IPS DF 6.9 (cell line): ENCODE data around the gene XPC.

Source experiments
- DNase-seq: peaks from one replicate; pipeline ENCODE4 v3.0.0-alpha.2; 2013; ENCODE audit warnings: low read depth, low spot score
- H3K27ac ChIP-seq: one replicate; pipeline ENCODE4 v1.5.1; 2013; ENCODE audit warnings: low read length, control low read depth
- H3K27me3 ChIP-seq: 2 replicates; pipeline ENCODE4 v1.6.1; 2013; ENCODE audit warnings: mild to moderate bottlenecking, low read length; ENCODE audit not compliant: control insufficient read depth, insufficient read depth
- H3K36me3 ChIP-seq: 2 replicates; pipeline ENCODE4 v1.6.1; 2013; ENCODE audit warnings: low read length; ENCODE audit not compliant: control insufficient read depth, insufficient read depth
- H3K4me1 ChIP-seq: 2 replicates; pipeline ENCODE4 v1.6.1; 2013; ENCODE audit warnings: low read length; ENCODE audit not compliant: control insufficient read depth, insufficient read depth
- H3K4me3 ChIP-seq: 2 replicates; pipeline ENCODE4 v1.5.1; 2013; ENCODE audit warnings: mild to moderate bottlenecking, low read length
- H3K9me3 ChIP-seq: 2 replicates; pipeline ENCODE4 v1.6.1; 2013; ENCODE audit warnings: low read length, inconsistent platforms; ENCODE audit not compliant: control insufficient read depth, insufficient read depth
- WGBS: extraction: QIAGEN DNeasy Blood & Tissue Kit; methylation state at CpG from one replicate; pipeline ENCODE4 v1.1.7; 2013; ENCODE audit warnings: mixed read lengths, missing lambda C conversion rate; ENCODE audit not compliant: insufficient read length, insufficient coverage; 5-methylcytosine and 5-hydroxymethylcytosine counted together

The XPC gene

DNA sequence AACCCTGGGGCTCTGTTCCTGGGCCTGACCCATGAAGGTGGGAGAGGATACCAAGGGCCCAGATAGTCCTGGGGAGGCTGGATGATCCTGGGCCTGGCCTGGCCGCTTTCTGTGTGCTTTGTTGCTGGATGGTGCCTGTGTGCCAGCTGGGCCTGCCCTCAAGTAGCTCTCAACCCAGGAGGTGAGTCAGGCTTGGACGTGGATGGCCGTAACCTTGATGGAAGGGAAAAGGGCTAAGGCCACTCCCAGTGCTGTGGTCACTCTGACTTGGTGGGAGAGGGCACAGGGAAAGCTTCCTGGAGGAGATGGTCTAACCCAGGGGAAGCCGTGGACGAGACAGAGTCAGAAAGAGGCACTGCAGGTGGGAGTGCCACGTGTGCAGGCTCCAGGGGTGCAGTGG lies 44.1 kb downstream of the XPC start:
- WGBS, result no CpG with 5 or more reads among the region's 6 CpGs
- no peak for DNase-seq
- Histone ChIP-seq H3K4me3 (no peak overlapping the region), H3K27ac (no peak overlapping the region), H3K9me3 (no peaks in the 10 kb centered on the region), H3K4me1 (no peaks in the 10 kb centered on the region), H3K36me3 (peaks cover 45% of the 10 kb centered on the region), H3K27me3 (no peaks in the 10 kb centered on the region)

DNA sequence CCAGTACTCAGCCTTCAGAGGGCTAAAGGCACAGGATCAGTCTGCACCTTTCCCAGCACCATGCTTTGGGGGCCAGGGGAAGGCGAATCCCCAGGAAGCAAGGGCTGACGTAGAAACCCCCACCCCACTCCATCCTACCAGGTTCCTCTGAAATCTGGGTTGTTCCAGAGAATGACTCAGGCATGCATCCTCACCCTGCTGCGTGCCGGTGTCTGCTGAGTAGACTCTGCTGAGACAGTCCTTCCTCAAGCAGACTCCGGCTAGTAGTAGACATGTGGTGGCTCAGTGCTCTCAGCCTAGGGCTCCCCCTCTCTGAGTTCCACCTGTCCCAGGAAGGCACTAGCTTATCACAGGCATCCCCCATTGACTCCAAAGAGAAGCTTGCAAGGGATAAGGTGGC lies 44.5 kb downstream of the XPC start:
- no peak overlapping the region for H3K27ac ChIP-seq
- H3K36me3 ChIP-seq, result peaks cover 45% of the 10 kb centered on the region
- no peaks in the 10 kb centered on the region for H3K4me1 ChIP-seq
- H3K27me3 ChIP-seq, result no peaks in the 10 kb centered on the region
- no peak overlapping the region for H3K4me3 ChIP-seq
- DNase-seq, result no peak
- no CpG with 5 or more reads among the region's 5 CpGs for WGBS
- H3K9me3 ChIP-seq, result no peaks in the 10 kb centered on the region

DNA sequence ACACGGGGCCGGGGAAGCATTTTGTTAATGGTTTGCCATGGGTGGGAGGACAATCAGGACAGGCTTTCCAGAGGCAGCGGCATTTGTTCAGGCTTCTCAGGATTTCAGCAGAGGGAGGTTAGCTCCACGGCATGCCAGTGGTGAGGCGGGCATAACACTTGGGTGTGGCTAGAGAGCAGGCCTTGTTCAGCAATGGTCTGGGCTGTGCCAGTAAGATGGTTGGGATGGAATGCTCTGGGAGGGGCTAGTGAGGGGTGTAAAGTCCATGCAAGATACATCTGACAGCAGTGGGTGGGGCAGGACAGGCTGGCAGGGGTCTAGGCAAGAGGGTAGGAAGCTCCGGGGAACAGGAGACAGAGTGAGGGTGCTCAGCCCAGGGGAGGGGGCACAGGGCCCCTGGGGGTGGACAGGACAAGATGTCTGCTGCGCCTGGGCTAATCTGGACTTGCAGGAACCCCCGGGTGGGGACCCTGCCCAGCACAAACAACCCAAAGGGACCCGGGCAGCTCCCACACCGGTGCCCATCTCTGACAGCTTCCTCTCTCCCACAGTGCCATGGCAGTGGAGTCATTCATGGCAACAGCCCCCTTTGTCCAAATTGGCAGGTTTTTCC lies 45.1 kb downstream of the XPC start:
- H3K4me1 ChIP-seq, result no peaks in the 10 kb centered on the region
- DNase-seq, result no peak
- no CpG with 5 or more reads among the region's 10 CpGs for WGBS
- no peaks in the 10 kb centered on the region for H3K9me3 ChIP-seq
- H3K27ac ChIP-seq, result no peak overlapping the region
- H3K36me3 ChIP-seq, result peaks cover 45% of the 10 kb centered on the region
- no peak overlapping the region for H3K4me3 ChIP-seq
- no peaks in the 10 kb centered on the region for H3K27me3 ChIP-seq

DNA sequence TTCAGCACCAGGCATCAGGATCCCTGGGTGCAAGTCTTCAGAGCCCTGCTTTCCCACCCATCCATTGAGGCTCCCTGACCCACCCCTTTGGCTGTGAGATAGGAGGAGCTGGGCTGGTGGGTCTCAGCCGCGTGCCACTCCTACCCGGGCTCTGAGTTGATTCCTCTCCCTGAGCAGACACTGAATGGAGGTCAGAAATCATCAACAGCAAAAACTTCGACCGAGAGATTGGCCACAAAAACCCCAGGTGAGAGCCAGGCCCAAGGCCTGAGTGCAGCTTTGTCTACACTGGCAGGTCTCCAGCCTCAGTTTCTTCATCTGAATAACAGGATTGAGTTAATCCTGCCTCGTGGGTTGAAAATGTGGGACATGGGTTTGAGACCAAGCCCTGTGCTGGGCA lies 45.7 kb downstream of the XPC start:
- Histone ChIP-seq H3K27me3 (no peaks in the 10 kb centered on the region), H3K36me3 (peaks cover 45% of the 10 kb centered on the region), H3K4me1 (no peaks in the 10 kb centered on the region), H3K9me3 (no peaks in the 10 kb centered on the region), H3K4me3 (no peak overlapping the region), H3K27ac (no peak overlapping the region)
- no CpG with 5 or more reads among the region's 6 CpGs for WGBS
- no peak for DNase-seq

DNA sequence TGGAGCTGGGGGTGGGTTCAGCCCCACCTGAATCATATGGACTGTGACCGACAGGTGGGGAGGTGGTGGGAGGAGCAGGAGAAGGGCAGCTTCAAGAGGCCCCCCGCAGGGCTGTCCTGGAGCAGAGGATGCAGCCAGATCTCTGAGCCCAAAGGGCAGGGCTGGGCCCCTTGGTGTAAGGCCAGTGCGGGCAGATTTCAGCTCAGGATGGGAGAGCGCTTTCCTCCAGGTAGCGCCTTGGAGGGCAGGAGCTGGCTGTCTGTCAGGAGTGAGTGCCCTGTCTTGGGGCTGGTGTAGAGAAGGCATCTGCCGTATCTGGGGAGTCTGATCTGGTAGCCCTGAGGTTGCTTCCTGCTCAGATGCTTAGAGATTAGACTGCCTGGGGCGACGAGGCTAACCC lies 46.3 kb downstream of the XPC start:
- Histone ChIP-seq H3K27me3 (no peaks in the 10 kb centered on the region), H3K27ac (no peak overlapping the region), H3K4me3 (no peak overlapping the region), H3K36me3 (peaks cover 45% of the 10 kb centered on the region), H3K9me3 (no peaks in the 10 kb centered on the region), H3K4me1 (no peaks in the 10 kb centered on the region)
- no CpG with 5 or more reads among the region's 8 CpGs for WGBS
- no peak for DNase-seq

DNA sequence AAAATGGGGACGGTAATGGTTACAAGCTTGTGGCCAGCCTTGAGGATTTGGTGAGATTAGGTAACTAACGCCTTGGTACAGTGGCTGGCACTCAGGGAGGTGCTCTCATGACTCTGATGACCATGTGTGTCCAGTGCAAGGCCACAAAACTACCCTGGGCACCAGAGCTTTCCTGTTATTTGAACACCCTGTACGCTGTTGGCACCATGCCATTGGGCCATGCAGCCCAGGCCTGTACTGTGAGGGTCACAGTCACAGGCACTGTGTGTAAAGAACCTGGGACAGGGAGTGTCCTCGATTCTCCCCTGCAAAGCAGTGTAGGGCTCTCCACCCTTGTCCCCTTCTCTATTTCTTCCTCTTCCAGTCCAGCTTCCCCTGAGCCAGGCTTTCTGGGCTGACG lies 47.3 kb downstream of the XPC start:
- Histone ChIP-seq H3K9me3 (no peaks in the 10 kb centered on the region), H3K4me3 (no peak overlapping the region), H3K27me3 (no peaks in the 10 kb centered on the region), H3K36me3 (peaks cover 45% of the 10 kb centered on the region), H3K27ac (no peak overlapping the region), H3K4me1 (peaks cover 1% of the 10 kb centered on the region; the same call in 1 of the 2 replicates)
- no peak for DNase-seq
- WGBS, result no CpG with 5 or more reads among the region's 5 CpGs

DNA sequence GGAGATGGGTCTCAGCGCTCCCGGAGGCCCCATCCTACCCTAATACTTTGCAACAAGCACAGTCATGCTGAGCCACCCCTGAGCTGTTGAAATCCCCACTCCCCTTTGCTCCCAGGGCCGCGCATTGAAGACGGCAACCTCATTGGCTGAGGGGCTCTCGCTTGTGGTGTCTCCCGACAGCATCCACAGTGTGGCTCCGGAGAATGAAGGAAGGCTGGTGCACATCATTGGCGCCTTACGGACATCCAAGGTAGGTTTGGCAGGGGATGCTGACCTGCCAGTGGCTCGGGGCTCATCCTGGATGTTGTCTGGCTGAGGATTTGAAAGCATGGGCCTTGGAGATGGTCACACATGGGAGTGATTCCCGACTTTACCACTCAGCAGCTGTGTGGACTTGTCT lies 47.7 kb downstream of the XPC start:
- Histone ChIP-seq H3K4me3 (no peak overlapping the region), H3K36me3 (peaks cover 43% of the 10 kb centered on the region), H3K27ac (no peak overlapping the region), H3K27me3 (no peaks in the 10 kb centered on the region), H3K9me3 (no peaks in the 10 kb centered on the region), H3K4me1 (peaks cover 2% of the 10 kb centered on the region; the same call in 1 of the 2 replicates)
- WGBS, result no CpG with 5 or more reads among the region's 12 CpGs
- DNase-seq, result no peak

DNA sequence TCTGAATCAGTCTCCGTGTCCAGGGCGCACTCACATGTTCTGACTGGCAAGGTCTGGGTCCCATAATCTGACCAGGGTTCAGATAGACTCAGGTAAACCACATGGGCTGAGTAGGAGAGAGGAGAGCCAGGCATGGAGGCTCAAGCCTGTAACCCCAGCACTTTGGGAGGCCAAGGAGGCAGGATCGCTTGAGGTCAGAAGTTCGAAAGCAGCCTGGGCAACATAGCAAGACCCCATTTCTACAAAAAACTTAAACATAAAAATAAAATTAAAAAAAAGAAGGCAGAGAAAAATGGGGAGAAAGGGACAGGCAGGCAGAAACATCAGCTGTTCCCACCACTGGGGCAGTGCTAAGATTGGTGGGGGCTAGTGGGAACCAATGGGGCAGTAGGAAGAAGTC lies 48.2 kb downstream of the XPC start:
- no CpG with 5 or more reads among the region's 4 CpGs for WGBS
- Histone ChIP-seq H3K27ac (no peak overlapping the region), H3K4me1 (peaks cover 2% of the 10 kb centered on the region; the same call in 1 of the 2 replicates), H3K27me3 (no peaks in the 10 kb centered on the region), H3K36me3 (peaks cover 39% of the 10 kb centered on the region), H3K4me3 (no peak overlapping the region), H3K9me3 (no peaks in the 10 kb centered on the region)
- DNase-seq, result no peak

DNA sequence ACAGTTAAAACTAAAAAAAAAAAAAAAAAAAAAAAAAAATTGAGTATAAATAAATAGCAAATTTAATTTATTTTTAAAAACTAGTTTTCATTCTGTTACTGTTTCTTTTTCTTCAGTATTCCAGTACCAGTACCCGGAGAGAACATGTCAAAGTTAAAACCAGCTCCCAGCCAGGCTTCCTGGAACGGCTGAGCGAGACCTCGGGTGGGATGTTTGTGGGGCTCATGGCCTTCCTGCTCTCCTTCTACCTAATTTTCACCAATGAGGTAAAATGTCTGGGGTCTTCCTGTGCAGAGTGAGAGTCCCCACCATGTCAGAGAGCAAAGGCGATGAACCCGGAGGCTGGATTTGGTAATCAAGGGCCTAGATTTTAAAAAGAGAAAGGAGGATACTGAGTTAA lies 49.1 kb downstream of the XPC start:
- WGBS, result no CpG with 5 or more reads among the region's 6 CpGs
- Histone ChIP-seq H3K36me3 (peaks cover 33% of the 10 kb centered on the region), H3K27ac (no peak overlapping the region), H3K4me1 (peaks cover 2% of the 10 kb centered on the region; the same call in 1 of the 2 replicates), H3K9me3 (no peaks in the 10 kb centered on the region), H3K27me3 (no peaks in the 10 kb centered on the region), H3K4me3 (no peak overlapping the region)
- no peak for DNase-seq

DNA sequence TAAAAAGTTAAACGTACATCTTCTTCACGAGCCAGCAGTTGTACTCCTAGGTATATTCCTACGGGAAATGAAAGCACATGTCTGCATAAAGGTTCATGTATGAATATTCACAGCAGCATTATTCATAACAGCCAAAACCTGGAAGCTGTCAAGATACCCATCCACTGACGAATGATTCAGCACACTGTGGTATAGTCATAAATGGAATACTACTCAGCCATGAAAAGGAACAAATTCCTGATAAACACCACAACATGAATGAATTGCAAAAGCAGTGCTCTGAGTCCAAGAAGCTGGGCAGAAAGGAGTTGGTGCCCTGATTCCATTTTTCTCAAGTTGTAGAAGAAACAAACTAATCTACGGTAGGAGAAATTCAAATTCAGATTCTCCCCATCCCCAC lies 49.7 kb downstream of the XPC start:
- no peak overlapping the region for H3K27ac ChIP-seq
- H3K4me1 ChIP-seq, result peaks cover 2% of the 10 kb centered on the region
- no peak for DNase-seq
- peaks cover 29% of the 10 kb centered on the region for H3K36me3 ChIP-seq
- H3K27me3 ChIP-seq, result no peaks in the 10 kb centered on the region
- WGBS, result no CpG with 5 or more reads among the region's 5 CpGs
- H3K4me3 ChIP-seq, result no peak overlapping the region
- no peaks in the 10 kb centered on the region for H3K9me3 ChIP-seq

DNA sequence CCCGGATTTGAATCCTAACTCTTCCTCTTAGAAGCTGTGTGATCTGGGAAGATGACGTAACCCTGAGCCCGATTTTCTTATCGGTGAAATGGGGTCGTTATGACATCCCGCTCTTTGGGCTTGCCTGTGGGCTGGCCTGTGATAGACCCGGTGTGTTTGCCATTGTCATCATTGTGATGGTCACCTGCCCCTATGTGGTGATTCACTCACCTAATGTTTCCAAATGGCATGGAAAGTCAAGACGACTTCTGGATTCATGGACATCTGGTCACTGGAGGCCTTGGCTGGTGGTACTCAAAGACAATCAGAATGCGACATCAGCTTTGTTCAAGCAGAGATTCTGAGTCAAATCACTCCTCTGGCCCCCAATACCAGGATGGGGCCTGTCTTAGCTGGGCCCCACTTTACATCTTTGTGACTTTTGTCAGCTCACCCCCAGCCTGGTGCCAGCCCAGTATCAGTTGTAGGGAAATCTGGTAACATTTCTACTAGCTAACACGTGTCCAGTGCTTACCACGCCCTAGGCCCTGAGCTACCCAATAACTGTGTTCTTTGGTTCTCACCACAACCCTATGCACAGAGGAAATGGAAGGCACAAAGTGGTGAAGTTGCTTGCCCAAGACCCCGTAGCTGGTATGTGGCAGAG lies 50.8 kb downstream of the XPC start:
- Histone ChIP-seq H3K36me3 (peaks cover 18% of the 10 kb centered on the region; the same call in 1 of the 2 replicates), H3K4me3 (no peak overlapping the region)

More for the DNA sequence above, 50.8 kb downstream of the XPC start:
- peaks cover 2% of the 10 kb centered on the region for H3K4me1 ChIP-seq
- H3K27me3 ChIP-seq, result no peaks in the 10 kb centered on the region
- no peak for DNase-seq
- WGBS, result no CpG with 5 or more reads among the region's 12 CpGs
- no peak overlapping the region for H3K27ac ChIP-seq
- H3K9me3 ChIP-seq, result no peaks in the 10 kb centered on the region
